WI38 (cell line): ENCODE results near the gene AMDHD2.

Experiments used
- H3K4me3 ChIP-seq: 2 replicates; pipeline ENCODE4 v1.5.1; 2011; ENCODE audit warnings: low read depth, mild to moderate bottlenecking, control low read depth, low read length
- TF ChIP-seq, protein P1 (sequence below): IDR thresholded peaks from 2 replicates; pipeline ENCODE4 v1.5.1; 2012; ENCODE audit warnings: low read depth, mild to moderate bottlenecking, control low read depth, low read length

AMDHD2 gene

DNA sequence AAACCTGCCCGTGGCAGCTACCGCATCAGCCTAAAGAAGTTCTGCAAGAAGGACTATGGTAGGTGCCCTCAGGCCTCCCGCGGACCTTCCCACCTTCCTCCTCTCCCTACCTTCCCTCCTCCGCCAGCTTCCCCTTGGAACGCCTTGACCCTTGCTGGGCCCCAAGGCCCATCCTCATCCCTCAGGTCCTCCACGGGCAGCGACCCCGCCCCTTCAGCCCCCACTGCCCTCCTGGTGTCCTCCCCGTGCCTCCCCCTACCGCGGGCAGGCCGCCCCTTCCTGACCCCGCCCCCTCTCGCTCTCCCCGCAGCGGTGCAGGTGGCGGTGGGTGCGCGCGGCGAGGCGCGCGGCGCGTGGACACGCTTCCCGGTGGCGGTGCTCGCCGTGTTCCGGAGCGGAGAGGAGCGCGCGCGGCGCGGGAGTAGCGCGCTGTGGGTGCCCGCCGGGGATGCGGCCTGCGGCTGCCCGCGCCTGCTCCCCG lies 46.7 kb upstream of the AMDHD2 start:
- H3K4me3 ChIP-seq, result peak overlapping the region; percentile 20; the same call in 1 of the 2 replicates
- TF ChIP-seq, protein P1, sequence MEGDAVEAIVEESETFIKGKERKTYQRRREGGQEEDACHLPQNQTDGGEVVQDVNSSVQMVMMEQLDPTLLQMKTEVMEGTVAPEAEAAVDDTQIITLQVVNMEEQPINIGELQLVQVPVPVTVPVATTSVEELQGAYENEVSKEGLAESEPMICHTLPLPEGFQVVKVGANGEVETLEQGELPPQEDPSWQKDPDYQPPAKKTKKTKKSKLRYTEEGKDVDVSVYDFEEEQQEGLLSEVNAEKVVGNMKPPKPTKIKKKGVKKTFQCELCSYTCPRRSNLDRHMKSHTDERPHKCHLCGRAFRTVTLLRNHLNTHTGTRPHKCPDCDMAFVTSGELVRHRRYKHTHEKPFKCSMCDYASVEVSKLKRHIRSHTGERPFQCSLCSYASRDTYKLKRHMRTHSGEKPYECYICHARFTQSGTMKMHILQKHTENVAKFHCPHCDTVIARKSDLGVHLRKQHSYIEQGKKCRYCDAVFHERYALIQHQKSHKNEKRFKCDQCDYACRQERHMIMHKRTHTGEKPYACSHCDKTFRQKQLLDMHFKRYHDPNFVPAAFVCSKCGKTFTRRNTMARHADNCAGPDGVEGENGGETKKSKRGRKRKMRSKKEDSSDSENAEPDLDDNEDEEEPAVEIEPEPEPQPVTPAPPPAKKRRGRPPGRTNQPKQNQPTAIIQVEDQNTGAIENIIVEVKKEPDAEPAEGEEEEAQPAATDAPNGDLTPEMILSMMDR, result no peak

DNA sequence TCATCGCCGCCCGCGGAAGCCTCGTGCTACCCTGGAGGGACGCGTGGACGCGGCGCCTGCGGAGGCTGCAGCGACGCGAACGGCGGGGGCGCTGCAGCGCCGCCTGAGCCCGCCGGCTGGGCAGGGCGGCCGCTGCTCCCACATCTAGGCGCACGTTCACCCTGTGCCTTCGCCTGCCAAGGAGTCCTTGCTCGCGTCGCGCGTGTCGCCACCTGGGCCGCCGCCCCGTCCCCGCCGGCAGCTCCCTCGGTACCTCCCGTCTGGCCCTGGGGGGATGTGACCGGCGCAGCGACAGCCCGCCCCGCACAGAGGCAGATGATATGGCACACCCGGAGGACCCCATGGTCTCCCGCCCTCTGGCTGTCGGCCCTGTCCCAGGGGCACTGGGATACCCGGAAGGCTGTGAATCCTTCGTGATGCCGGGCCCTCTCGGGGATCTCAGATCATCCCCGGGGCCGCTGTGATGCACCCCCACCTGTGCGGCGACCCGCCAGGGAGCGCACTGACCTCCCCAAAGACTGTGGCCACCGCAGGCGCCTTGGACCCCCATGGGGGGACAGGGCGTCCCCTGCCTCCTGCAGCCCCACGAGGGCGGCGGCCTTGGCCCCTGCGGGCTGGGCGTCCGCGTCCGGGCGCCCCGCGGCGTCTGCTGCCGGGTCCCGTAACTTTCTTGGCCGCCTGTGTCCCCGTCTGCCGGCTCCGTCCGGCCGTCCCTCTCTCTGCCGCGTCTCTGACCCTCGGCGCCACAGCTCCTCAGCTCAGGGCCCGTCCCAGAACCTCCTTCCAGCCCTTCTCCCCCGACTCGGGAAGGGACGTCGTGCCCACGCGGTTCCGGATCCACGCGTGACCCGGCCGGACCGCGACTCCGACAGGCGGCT lies 45.9 kb upstream of the AMDHD2 start:
- peak overlapping the region; percentile 74 for H3K4me3 ChIP-seq

DNA sequence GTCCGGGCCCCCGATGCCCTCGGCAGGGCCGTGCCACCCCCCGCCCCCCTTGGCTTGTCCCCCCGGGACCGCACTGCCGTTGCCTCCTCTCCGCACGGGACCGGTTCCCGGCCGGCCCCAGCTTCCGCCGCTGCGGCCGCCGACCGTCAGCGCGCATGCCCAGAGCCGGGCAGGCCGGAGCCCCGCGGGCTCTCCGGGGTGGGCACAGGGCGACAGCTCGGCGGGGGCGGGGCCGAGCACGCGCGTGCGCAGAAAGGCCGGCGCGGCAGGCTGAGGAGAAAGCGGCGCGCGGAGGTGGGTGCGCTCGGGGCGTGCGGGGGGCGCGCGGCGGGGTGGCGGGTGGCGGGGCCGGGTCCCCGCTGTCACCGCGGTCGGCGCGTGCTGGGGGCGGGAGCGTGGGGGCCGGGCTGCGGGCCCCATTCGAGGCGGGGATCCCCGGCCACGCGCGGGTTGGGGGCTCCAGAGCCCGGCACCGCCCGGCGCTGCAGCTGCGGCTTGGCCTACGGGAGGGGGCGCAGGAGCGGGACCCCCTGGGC lies 45.2 kb upstream of the AMDHD2 start, which contains the start of gene TBC1D24:
TBC1D24 (plus strand) TSS at position 251 of the 536 bp plus-strand sequence. CDS start 21,022 bp downstream, outside the sequence.
- TF ChIP-seq, protein P1, result no peak
- peak within 1 kb of the TSS; percentile 74 for H3K4me3 ChIP-seq

More for the DNA sequence above, 45.9 kb upstream of the AMDHD2 start:
- TF ChIP-seq, protein P1, result no peak

DNA sequence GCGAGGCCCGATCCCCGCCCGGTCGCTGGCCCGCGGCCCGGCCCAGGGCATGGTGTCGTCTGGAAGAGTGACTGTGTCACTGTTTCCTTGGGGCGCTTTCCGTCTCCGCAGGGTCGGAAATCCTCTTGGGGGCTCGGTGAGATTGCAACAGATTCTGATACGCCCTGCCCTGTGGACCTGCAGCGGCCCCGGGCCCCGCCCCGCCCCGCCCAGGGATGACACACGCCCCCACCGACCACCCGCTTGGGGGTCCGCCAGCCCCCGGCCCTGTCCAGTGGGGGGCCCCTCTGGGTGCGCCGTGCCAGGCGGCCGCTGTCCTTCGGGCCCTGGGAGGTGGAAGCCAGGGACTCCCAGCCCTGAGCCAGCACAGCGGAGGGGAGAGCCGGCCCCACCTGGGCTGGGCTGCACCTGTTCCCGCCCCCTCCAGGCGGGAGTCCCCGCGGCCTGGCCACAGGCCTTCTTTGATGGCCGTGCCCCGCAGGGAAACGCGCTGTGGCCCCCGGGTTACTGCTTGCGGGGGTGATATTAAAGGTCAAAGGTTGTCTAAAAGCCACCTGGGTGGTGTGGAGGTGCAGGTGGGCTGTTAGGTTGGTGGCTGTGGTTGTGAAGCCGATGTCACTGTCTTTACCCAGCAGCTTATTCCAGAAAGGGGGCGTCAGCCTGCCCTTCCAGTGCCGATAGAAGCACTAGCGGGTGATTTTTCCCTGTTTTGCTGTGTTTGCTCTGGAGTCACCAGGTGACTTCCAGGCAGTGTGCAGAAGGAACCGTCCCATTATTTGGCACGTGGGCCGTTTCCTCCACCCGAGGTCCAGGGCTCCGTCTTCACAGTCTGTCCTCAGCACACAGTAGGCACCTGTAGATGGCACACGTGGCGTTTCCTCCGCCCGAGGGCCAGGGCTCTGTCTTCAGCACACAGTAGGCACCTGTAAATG lies 44.5 kb upstream of the AMDHD2 start:
- H3K4me3 ChIP-seq, result peak overlapping the region; percentile 68
- TF ChIP-seq, protein P1, result no peak

DNA sequence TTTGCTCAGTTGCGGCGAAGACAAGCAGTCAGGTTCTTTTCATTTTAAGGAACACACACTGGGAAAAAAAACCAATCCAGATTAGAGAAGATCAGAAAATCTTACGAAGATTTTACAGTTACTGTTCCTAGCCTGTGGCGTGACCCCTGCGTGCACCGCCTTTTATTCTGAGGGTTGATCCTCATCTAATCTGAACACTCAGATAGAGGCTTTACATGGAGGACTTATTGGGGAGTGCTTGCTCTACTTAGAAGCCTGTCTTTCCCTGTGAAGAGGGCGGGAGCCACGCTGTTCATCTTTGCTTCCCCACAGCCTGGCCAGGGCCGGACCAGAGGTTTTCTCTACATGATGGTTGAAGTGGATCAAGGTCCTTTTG lies 43.8 kb upstream of the AMDHD2 start:
- TF ChIP-seq, protein P1, result no peak
- no peak overlapping the region for H3K4me3 ChIP-seq

DNA sequence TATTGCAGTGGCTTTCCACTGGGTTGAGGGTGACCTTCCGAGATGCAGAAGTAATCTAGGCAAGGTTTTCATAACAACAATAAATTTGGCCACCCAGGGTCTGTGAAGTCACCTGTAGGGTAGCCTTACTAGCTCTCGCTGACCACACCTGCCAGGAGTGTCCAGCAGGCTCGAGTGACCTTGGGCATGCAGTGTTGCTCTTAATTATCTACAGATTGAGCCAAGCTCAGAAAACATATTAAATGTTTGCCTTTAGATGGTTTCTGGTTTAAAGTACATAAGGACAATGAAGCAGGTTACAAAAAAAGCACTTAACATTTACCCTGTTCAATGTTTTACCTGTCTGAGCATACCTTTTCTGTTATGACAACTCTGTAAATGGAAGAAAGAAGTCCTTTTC lies 43.4 kb upstream of the AMDHD2 start:
- TF ChIP-seq, protein P1, result no peak
- no peak overlapping the region for H3K4me3 ChIP-seq
